HepG2 (cell line): ENCODE measurements around the gene ERMARD. TPM values are rescaled to one million over a fixed set of nuclear protein-coding genes. Genes with fewer than 3 reads are reported as not detected.

ENCODE experiments used
- ATAC-seq: fragments of 200-7000 bp; cut with Tn5 transposase; 3 replicates; pipeline ENCODE4 v1.9.1; 2020; ENCODE audit warnings: mild to moderate bottlenecking, moderate library complexity
- BruUV-seq: library from RNA; stranded (reverse); fragments of 400-500 nt; replicated peaks from 2 replicates; lab custom pipeline; 2021; lab: Mats Ljungman, UMichigan
- CTCF ChIA-PET: fragments of 300-600 bp; formaldehyde crosslinking; extraction: SDS; loops from one replicate; lab custom pipeline; 2021; ENCODE audit warnings: low total read pairs, inconsistent platforms, low intra/inter-chr PET ratio; lab: Yijun Ruan, JAX
- POLR2A ChIA-PET: fragments of 350-600 bp; sonication (Branson Sonifier 250); formaldehyde crosslinking; loops from one replicate; lab custom pipeline; 2020; ENCODE audit warnings: antibody characterized with exemption, inconsistent platforms; lab: Yijun Ruan, JAX
- DNase-seq: peaks from one replicate; pipeline ENCODE4 v3.0.0-alpha.2; 2015; ENCODE audit warnings: low spot score
- FAIRE-seq: peaks from 3 replicates; lab custom pipeline; 2011; peaks lifted over from hg19 to GRCh38; lab: Jason Lieb, UNC
- H2AFZ ChIP-seq: one replicate; pipeline ENCODE4 v1.6.1; 2011; ENCODE audit warnings: low read length, inconsistent platforms
- H3K27ac ChIP-seq: fragments of 300-600 bp; 3 replicates; pipeline ENCODE4 v1.8.0; 2011; ENCODE audit warnings: mixed run types, mild to moderate bottlenecking, mixed read lengths, low read length, inconsistent platforms; ENCODE audit not compliant: insufficient read depth; ENCODE audit errors: extremely low read length
- H3K27me3 ChIP-seq, 2 experiments: fragments of 200-600 bp in 1 of 2; 2 replicates in 1 of 2; 3 replicates in 1 of 2; pipeline versions ENCODE4 v1.6.0 to v1.8.0; 2011; ENCODE audit warnings: low read length in 2 of 2, mild to moderate bottlenecking in 2 of 2, moderate library complexity in 2 of 2, inconsistent platforms in 1 of 2; ENCODE audit not compliant: insufficient read depth in 2 of 2, control insufficient read depth in 1 of 2
- H3K36me3 ChIP-seq, 2 experiments: fragments of 200-600 bp in 1 of 2; replicated peaks in 1 of 2; 2 replicates in 1 of 2; 3 replicates in 1 of 2; pipeline versions ENCODE4 v1.5.1 to v1.8.0; 2011; ENCODE audit warnings: low read length in 2 of 2, inconsistent platforms in 1 of 2; ENCODE audit not compliant: insufficient read depth in 2 of 2, control insufficient read depth in 1 of 2
- H3K4me1 ChIP-seq: 2 replicates; pipeline ENCODE4 v1.5.1; 2012; ENCODE audit warnings: low read length, inconsistent platforms; ENCODE audit not compliant: insufficient read depth
- H3K4me2 ChIP-seq: 2 replicates; pipeline ENCODE4 v1.6.0; 2011; ENCODE audit warnings: low read depth, low read length, inconsistent platforms
- H3K4me3 ChIP-seq, 3 experiments: fragments of 200-600 bp in 1 of 3; sonication (generic), shearing (Covaris generic) in 1 of 3; replicated peaks in 1 of 3; 2 replicates each; pipeline ENCODE4 v1.5.1; 2011 to 2016; ENCODE audit warnings: low read length in 3 of 3, inconsistent platforms in 2 of 3, low read depth in 2 of 3, mild to moderate bottlenecking in 2 of 3, control low read depth in 1 of 3, mixed read lengths in 1 of 3; ENCODE audit not compliant: insufficient read depth in 1 of 3
- H3K79me2 ChIP-seq: one replicate; pipeline ENCODE4 v1.6.1; 2011; ENCODE audit warnings: low read length, inconsistent platforms; ENCODE audit not compliant: insufficient read depth
- H3K9ac ChIP-seq: 2 replicates; pipeline ENCODE4 v1.6.0; 2011; ENCODE audit warnings: mild to moderate bottlenecking, low read depth, low read length, inconsistent platforms; ENCODE audit not compliant: insufficient read depth
- H3K9me3 ChIP-seq: 2 replicates; pipeline ENCODE4 v1.5.1; 2012; ENCODE audit warnings: mild to moderate bottlenecking, low read length
- H4K20me1 ChIP-seq: 2 replicates; pipeline ENCODE4 v1.6.0; 2011; ENCODE audit warnings: inconsistent platforms, mild to moderate bottlenecking, low read length, moderate library complexity; ENCODE audit not compliant: insufficient read depth
- ARID2 ChIP-seq: sonication (generic); formaldehyde crosslinking; IDR thresholded peaks from 2 replicates; pipeline ENCODE4 v1.8.1; 2022; ENCODE audit warnings: mild to moderate bottlenecking, missing genetic modification reagents, borderline replicate concordance
- ATF3 ChIP-seq: sonication (generic); formaldehyde crosslinking; IDR thresholded peaks from 2 replicates; pipeline ENCODE4 v1.4.0; 2020; ENCODE audit warnings: missing genetic modification reagents
- IKZF4 ChIP-seq: sonication (generic); formaldehyde crosslinking; IDR thresholded peaks from 2 replicates; pipeline ENCODE4 v1.5.1; 2020; ENCODE audit warnings: borderline replicate concordance, mild to moderate bottlenecking, low read depth, missing genetic modification reagents; ENCODE audit errors: not compliant biosample characterization
- ISL2 ChIP-seq: sonication (generic); formaldehyde crosslinking; IDR thresholded peaks from 2 replicates; pipeline ENCODE4 v1.5.0; 2020; ENCODE audit warnings: missing genetic modification reagents
- PATZ1 ChIP-seq: sonication (generic); formaldehyde crosslinking; IDR thresholded peaks from 2 replicates; pipeline ENCODE4 v1.4.0; 2020; ENCODE audit warnings: missing genetic modification reagents
- RORA ChIP-seq: sonication (generic); formaldehyde crosslinking; IDR thresholded peaks from 2 replicates; pipeline ENCODE4 v1.5.0; 2020; ENCODE audit warnings: mild to moderate bottlenecking, missing genetic modification reagents, moderate library complexity
- USF2 ChIP-seq, 2 experiments: sonication (generic) in 1 of 2; formaldehyde crosslinking in 1 of 2; IDR thresholded peaks; 2 replicates each; pipeline versions ENCODE4 v1.5.1 to v1.6.1; 2011 to 2020; ENCODE audit warnings: borderline replicate concordance in 1 of 2, low read depth in 1 of 2, low read length in 1 of 2, mild to moderate bottlenecking in 1 of 2, missing genetic modification reagents in 1 of 2, moderate library complexity in 1 of 2
- ZHX2 ChIP-seq, 2 experiments: sonication (generic) in 1 of 2; formaldehyde crosslinking in 1 of 2; IDR thresholded peaks; 2 replicates each; pipeline versions ENCODE4 v1.6.1 to v1.9.0; 2014 to 2022; ENCODE audit warnings: antibody characterized with exemption in 1 of 2, borderline replicate concordance in 1 of 2, inconsistent platforms in 1 of 2, low read depth in 1 of 2, missing genetic modification reagents in 1 of 2
- in situ Hi-C: cut with HindIII; loops from 2 replicates; pipeline ENCODE4 v1.10.0; 2017; ENCODE audit warnings: low pct_unique_long_range_greater_than_20kb; ENCODE audit not compliant: extremely low pct_ligation_motif_present
- intact Hi-C: fragments of 100-400 bp; cut with micrococcal nuclease; formaldehyde crosslinking; loops from one replicate; pipeline ENCODE4 v1.10.0; 2022; ENCODE audit not compliant: unreplicated experiment
- polyA plus RNA-seq, 8 experiments: library from polyadenylated mRNA; depleted of rRNA in 3 of 8; stranded (reverse) in 7 of 8; unstranded in 1 of 8; fragments of >200 nt; fragmentation: Illumina TruSeq in 4 of 8; extraction: Trizol in 4 of 8; gene quantifications; 2 replicates each; pipeline versions ENCODE4 v1.2.1 to v1.2.3, GENCODE V29; 2011 to 2016; ENCODE audit warnings: low read depth in 4 of 8, missing spikeins in 1 of 8, mixed read lengths in 1 of 8; ENCODE audit not compliant: insufficient read depth in 1 of 8
- total RNA-seq, 5 experiments: library from RNA; depleted of rRNA; stranded (reverse); fragments of >200 nt; fragmentation: Illumina TruSeq; extraction: Trizol; gene quantifications; 2 replicates each; pipeline ENCODE4 v1.2.3, GENCODE V29; 2016; ENCODE audit warnings: low read depth in 1 of 5

Gene ERMARD
- total and polyA plus RNA-seq, 2 of the 13 experiments (the other 11 are each of a cell fraction or from before 2014, with no cell fraction given), result 8.8 to 10.7 TPM

GRCh38 chr6:169826697-169827096, 75.3 kb downstream of the ERMARD start:
- H3K27me3 ChIP-seq, result peaks cover 0 to 18% of the 10 kb centered on the region in 2 experiments; a peak in 3 of 5 replicates
- H3K9me3 ChIP-seq, result no peaks in the 10 kb centered on the region
- ChIA-PET POLR2A (no interaction called here), CTCF (no interaction called here)
- TF ChIP-seq PATZ1 (no peak), USF2 (IDR thresholded peaks at IDR 0.05; ENCODE audit: low read depth, low read length) (no peak), USF2 (CRISPR knock-in tag; IDR thresholded peaks at IDR 0.05; ENCODE audit: borderline replicate concordance) (no peak), IKZF4 (CRISPR knock-in tag) (no peak), ISL2 (CRISPR knock-in tag) (no peak), RORA (CRISPR knock-in tag) (no peak), ATF3 (CRISPR knock-in tag) (no peak), ARID2 (CRISPR knock-in tag) (no peak), ZHX2 (IDR thresholded peaks at IDR 0.05; ENCODE audit: low read depth) (no peak), ZHX2 (CRISPR knock-in tag; IDR thresholded peaks at IDR 0.05; ENCODE audit: borderline replicate concordance) (no peak)
- intact Hi-C loops (no loop called here), in situ Hi-C loops (no loop called here)
- ATAC-seq (no peak), DNase-seq (no peak), FAIRE-seq (no peak)
- H3K36me3 ChIP-seq, result no peaks in the 10 kb centered on the region
- no peaks in the 10 kb centered on the region for H3K79me2 ChIP-seq
- H3K27ac ChIP-seq, result no peak overlapping the region
- H3K9ac ChIP-seq, result no peak overlapping the region
- no peak overlapping the region for H3K4me3 ChIP-seq
- no peak overlapping the region for H3K4me2 ChIP-seq
- peaks cover 6% of the 10 kb centered on the region for H3K4me1 ChIP-seq
- no peaks in the 10 kb centered on the region for H4K20me1 ChIP-seq
- BruUV-seq, result no TSS peak
- H2AFZ ChIP-seq, result no peak overlapping the region
